K562 (cell line): ENCODE measurements around the gene RPN1. TPM values are rescaled to one million over a fixed set of nuclear protein-coding genes. Genes with fewer than 3 reads are reported as not detected.

Experiments
- ATAC-seq: fragments of 200-7000 bp; cut with Tn5 transposase; 3 replicates; pipeline ENCODE4 v1.9.1; 2020; ENCODE audit warnings: moderate library complexity
- BruUV-seq: library from RNA; stranded (reverse); fragments of 400-500 nt; replicated peaks from 2 replicates; lab custom pipeline; 2021; lab: Mats Ljungman, UMichigan
- CTCF ChIA-PET: fragments of 300-600 bp; formaldehyde crosslinking; extraction: SDS; loops from one replicate; lab custom pipeline; 2021; ENCODE audit warnings: low intra/inter-chr PET ratio; lab: Yijun Ruan, JAX
- POLR2A ChIA-PET: fragments of 300-600, 350-650 bp; sonication (Branson Sonifier 250); formaldehyde crosslinking; extraction: SDS; loops from one replicate; lab custom pipeline; 2021; ENCODE audit warnings: antibody characterized with exemption, inconsistent platforms; lab: Yijun Ruan, JAX
- DNase-seq, 4 experiments: peaks; one replicate each; pipeline versions ENCODE4 v3.0.0 to v3.0.0-alpha.2; 2011 to 2018; ENCODE audit warnings: low spot score in 3 of 4, mixed read lengths in 3 of 4; ENCODE audit errors: extremely low read depth in 1 of 4
- FAIRE-seq: peaks from 2 replicates; lab custom pipeline; 2011; peaks lifted over from hg19 to GRCh38; lab: Jason Lieb, UNC
- H2AFZ ChIP-seq: 2 replicates; pipeline ENCODE4 v1.6.0; 2011; ENCODE audit warnings: low read depth, low read length, control low read depth, inconsistent platforms
- H3K27ac ChIP-seq: fragments of 200-600 bp; 3 replicates; pipeline ENCODE4 v1.8.0; 2011; ENCODE audit warnings: low read depth, mild to moderate bottlenecking, control low read depth, inconsistent platforms, low read length, moderate library complexity, mixed read lengths; ENCODE audit errors: extremely low read depth
- H3K27me3 ChIP-seq, 2 experiments: fragments of 300-600 bp in 1 of 2; 2 replicates in 1 of 2; 3 replicates in 1 of 2; pipeline versions ENCODE4 v1.6.0 to v1.8.0; 2011; ENCODE audit warnings: inconsistent platforms in 2 of 2, low read length in 2 of 2, mild to moderate bottlenecking in 1 of 2, mixed read lengths in 1 of 2, moderate library complexity in 1 of 2; ENCODE audit not compliant: control insufficient read depth in 2 of 2, insufficient read depth in 2 of 2
- H3K36me3 ChIP-seq: fragments of 300-600 bp; 3 replicates; pipeline ENCODE4 v1.8.0; 2011; ENCODE audit warnings: mild to moderate bottlenecking, low read length, inconsistent platforms; ENCODE audit not compliant: control insufficient read depth, insufficient read depth
- H3K4me1 ChIP-seq, 2 experiments: fragments of 200-600 bp in 1 of 2; replicated peaks in 1 of 2; 2 replicates in 1 of 2; 3 replicates in 1 of 2; pipeline versions ENCODE4 v1.5.1 to v1.8.0; 2011; ENCODE audit warnings: inconsistent platforms in 2 of 2, low read length in 2 of 2, mild to moderate bottlenecking in 1 of 2, mixed read lengths in 1 of 2, moderate library complexity in 1 of 2; ENCODE audit not compliant: control insufficient read depth in 2 of 2, insufficient read depth in 2 of 2
- H3K4me2 ChIP-seq: 2 replicates; pipeline ENCODE4 v1.6.1; 2011; ENCODE audit warnings: low read length, control low read depth, inconsistent platforms, mixed read lengths; ENCODE audit not compliant: insufficient read depth
- H3K4me3 ChIP-seq: fragments of 200-600 bp; sonication (generic), shearing (Covaris generic); 2 replicates; pipeline ENCODE4 v1.5.1; 2016; ENCODE audit warnings: control low read depth, inconsistent platforms
- H3K79me2 ChIP-seq: fragments of 200-600 bp; 3 replicates; pipeline ENCODE4 v1.8.0; 2011; ENCODE audit warnings: low read length, inconsistent platforms; ENCODE audit not compliant: control insufficient read depth, insufficient read depth
- H3K9ac ChIP-seq, 2 experiments: 2 replicates each; pipeline versions ENCODE4 v1.6.0 to v1.6.1; 2011; ENCODE audit warnings: low read depth in 2 of 2, low read length in 2 of 2, control low read depth in 1 of 2, inconsistent platforms in 1 of 2, mild to moderate bottlenecking in 1 of 2, mixed read lengths in 1 of 2; ENCODE audit not compliant: insufficient read depth in 1 of 2
- H3K9me1 ChIP-seq: one replicate; pipeline ENCODE4 v1.6.0; 2011; ENCODE audit warnings: inconsistent platforms, mild to moderate bottlenecking, low read length, moderate library complexity; ENCODE audit not compliant: control insufficient read depth, insufficient read depth
- H3K9me3 ChIP-seq: replicated peaks from 2 replicates; pipeline ENCODE4 v1.5.1; 2011; ENCODE audit warnings: low read depth, low read length, inconsistent platforms; ENCODE audit not compliant: control insufficient read depth, insufficient read depth
- H4K20me1 ChIP-seq: replicated peaks from 2 replicates; pipeline ENCODE4 v1.6.1; 2011; ENCODE audit warnings: low read length, inconsistent platforms, mixed read lengths; ENCODE audit not compliant: control insufficient read depth, insufficient read depth
- SREBF1 ChIP-seq: fragments of 150-350 bp; IDR thresholded peaks from 2 replicates; pipeline ENCODE4 v1.6.1; 2014; ENCODE audit warnings: antibody characterized with exemption, low read depth, low read length, borderline replicate concordance
- ZBTB17 ChIP-seq: fragments of 450-650 bp; formaldehyde crosslinking; IDR thresholded peaks from 2 replicates; pipeline ENCODE4 v1.4.0; 2020; ENCODE audit warnings: mild to moderate bottlenecking
- WGBS: fragments of 100-300 bp; shearing (Covaris generic); methylation state at CpG from one replicate; pipeline ENCODE4 v1.1.6; 2016; ENCODE audit warnings: low coverage, mixed read lengths; ENCODE audit not compliant: insufficient coverage; ENCODE audit errors: missing lambda C conversion rate; 5-methylcytosine and 5-hydroxymethylcytosine counted together
- in situ Hi-C: fragments of 300-500 bp; cut with MboI; formaldehyde crosslinking; loops from 4 replicates; pipeline ENCODE4 v1.15.0; 2018; ENCODE audit warnings: inconsistent platforms, mixed read lengths
- intact Hi-C: fragments of 100-400 bp; cut with micrococcal nuclease; formaldehyde crosslinking; loops from 2 replicates; pipeline ENCODE4 v1.14.2; 2022
- polyA plus RNA-seq, 8 experiments: library from polyadenylated mRNA; depleted of rRNA in 4 of 8; stranded (reverse) in 5 of 8; unstranded in 3 of 8; fragments of >200 nt; fragmentation: Nextera tagmentation in 2 of 8; fragmentation: Illumina TruSeq in 1 of 8; extraction: Ambion mirVana in 2 of 8; extraction: Trizol in 1 of 8; gene quantifications; 2 replicates each; pipeline versions ENCODE4 v1.2.1 to v1.2.3, GENCODE V29; 2011 to 2014; ENCODE audit warnings: inconsistent platforms in 1 of 8, missing spikeins in 1 of 8
- total RNA-seq, 7 experiments: library from RNA; depleted of rRNA in 6 of 7; stranded (reverse); fragments of >200 nt in 6 of 7; fragmentation: Illumina TruSeq in 2 of 7; extraction: Trizol in 2 of 7; gene quantifications; 2 replicates each; pipeline versions ENCODE4 v1.2.1 to v1.2.3, GENCODE V29; 2011 to 2021; ENCODE audit warnings: low replicate concordance in 1 of 7

RPN1 gene
- total and polyA plus RNA-seq, 9 of the 15 experiments (the other 6 are each of a cell fraction or from before 2014, with no cell fraction given), result 39.5 to 300 (median 148) TPM

DNA sequence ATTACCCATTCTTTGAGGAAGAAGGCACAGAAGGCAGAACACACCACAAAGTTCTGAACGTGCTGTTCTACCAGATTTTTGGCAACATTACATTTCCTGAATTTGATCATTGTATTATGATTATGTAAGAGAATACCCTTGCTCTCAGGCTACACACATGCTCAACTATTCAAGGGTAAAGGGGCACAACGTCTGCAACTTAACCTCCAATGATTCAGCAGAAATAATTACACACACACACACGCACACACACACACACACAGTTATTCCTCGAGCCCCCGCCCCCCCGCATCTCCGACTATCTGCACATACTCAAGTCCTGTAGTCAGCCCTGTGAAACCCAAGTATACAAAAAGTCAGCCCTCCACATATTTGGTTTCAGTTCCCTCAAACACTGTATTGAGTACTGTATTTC is 26.8 kb downstream of the RPN1 start:
- intact Hi-C loops (no loop called here), in situ Hi-C loops (no loop called here)
- Histone ChIP-seq H3K27ac (no peak overlapping the region), H3K27me3 (no peaks in the 10 kb centered on the region), H3K79me2 (no peaks in the 10 kb centered on the region; the same call in 2 of the 3 replicates), H3K4me2 (no peak overlapping the region), H3K4me1 (no peaks in the 10 kb centered on the region; a peak in 1 of 5 replicates), H4K20me1 (no peaks in the 10 kb centered on the region; the same call in 1 of the 2 replicates), H2AFZ (no peak overlapping the region), H3K9me3 (no peaks in the 10 kb centered on the region), H3K9me1 (no peaks in the 10 kb centered on the region), H3K9ac (no peak overlapping the region), H3K4me3 (no peak overlapping the region), H3K36me3 (peaks cover 93% of the 10 kb centered on the region; the same call in 2 of the 3 replicates)
- no peak for FAIRE-seq
- no peak for DNase-seq
- TF ChIP-seq SREBF1, result no peak
- 77% methylated on average over 7 of the region's 7 CpGs for WGBS
- BruUV-seq, result no TSS peak
- CTCF ChIA-PET, result no interaction called here
- POLR2A ChIA-PET, result interaction anchor here (0.7 kb wide), 1 partner anchor 8 kb away, joined by 3 read pairs; no protein-coding TSS in a partner anchor
- ATAC-seq, result no peak

DNA sequence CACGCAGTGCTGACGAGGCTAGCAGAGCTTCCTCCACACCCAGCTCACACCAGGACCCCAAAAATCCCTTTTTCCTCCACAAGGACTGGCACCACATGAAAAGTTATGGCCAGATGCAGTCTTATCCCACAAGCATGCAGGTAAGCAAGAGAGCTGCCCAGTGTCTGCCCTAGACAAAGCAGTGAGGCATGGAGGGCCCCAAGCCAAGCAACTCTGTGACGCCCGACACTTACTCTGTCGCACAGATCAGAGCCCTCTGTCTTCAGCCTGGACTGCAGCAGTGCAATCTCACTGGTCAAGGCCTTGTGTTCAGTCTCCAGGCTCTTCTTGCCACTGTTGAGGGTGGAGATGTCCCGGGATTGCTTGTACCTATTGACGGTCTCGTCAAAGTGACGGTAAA is 28.7 kb downstream of the RPN1 start:
- intact Hi-C loops, result no loop called here
- ChIA-PET CTCF (no interaction called here), POLR2A (no interaction called here)
- Histone ChIP-seq H3K36me3 (peaks cover 96% of the 10 kb centered on the region; the same call in 2 of the 3 replicates), H3K4me3 (no peak overlapping the region), H3K4me2 (no peak overlapping the region), H3K4me1 (peaks cover 0 to 10% of the 10 kb centered on the region in 2 experiments; a peak in 2 of 5 replicates), H3K79me2 (no peaks in the 10 kb centered on the region; the same call in 2 of the 3 replicates), H3K9me1 (no peaks in the 10 kb centered on the region), H3K27ac (no peak overlapping the region), H2AFZ (no peak overlapping the region), H3K9me3 (no peaks in the 10 kb centered on the region), H3K27me3 (no peaks in the 10 kb centered on the region), H3K9ac (no peak overlapping the region), H4K20me1 (no peaks in the 10 kb centered on the region; the same call in 1 of the 2 replicates)
- DNase-seq, result no peak
- FAIRE-seq, result no peak
- no peak for ATAC-seq
- 96% methylated on average over 9 of the region's 9 CpGs for WGBS
- no TSS peak for BruUV-seq
- TF ChIP-seq ZBTB17 (CRISPR knock-in tag), result no peak
- TF ChIP-seq, all 486 proteins: peak for 0
- in situ Hi-C loops, result no loop called here
